Activated T-helper 17 cell treated with anti-CD3 and anti-CD28 coated beads, Interleukin-2, amount 50 U/mL, for 72 hours (primary cell): ENCODE measurements around the gene RNF207. TPM values are rescaled to one million over a fixed set of nuclear protein-coding genes. Genes with fewer than 3 reads are reported as not detected.
A peak's percentile ranks its signal among the peaks of the same experiment; 100 is the strongest.

Experiments used
- ATAC-seq: fragments of 150-1000 bp; cut with Tn5 transposase; replicated peaks from 2 replicates; pipeline ENCODE4 v1.10.0; 2021; ENCODE audit warnings: mild to moderate bottlenecking, moderate library complexity
- H3K27ac Mint-ChIP-seq: one replicate; pipeline ENCODE4 v1.8.0; 2022; ENCODE audit warnings: mixed read lengths
- H3K27me3 Mint-ChIP-seq: one replicate; pipeline ENCODE4 v1.8.0; 2022; ENCODE audit warnings: mixed read lengths
- H3K36me3 Mint-ChIP-seq: one replicate; pipeline ENCODE4 v1.8.0; 2022; ENCODE audit warnings: low read depth, mild to moderate bottlenecking, mixed read lengths
- H3K4me1 Mint-ChIP-seq: one replicate; pipeline ENCODE4 v1.8.0; 2022; ENCODE audit warnings: mixed read lengths
- H3K4me3 Mint-ChIP-seq: one replicate; pipeline ENCODE4 v1.8.0; 2022; ENCODE audit warnings: mild to moderate bottlenecking, mixed read lengths
- H3K9me3 Mint-ChIP-seq: one replicate; pipeline ENCODE4 v1.8.0; 2022; ENCODE audit warnings: mixed read lengths
- total RNA-seq, 2 donors: library from RNA; stranded (reverse); gene quantifications; one replicate each; pipeline ENCODE4 v1.2.3, GENCODE V29; 2022

The RNF207 gene
- total RNA-seq, 2 donors from 2014 or later, result 20.1 to 21.9 TPM

GRCh38 chr1:6223617-6224016 lies 17.7 kb downstream of the RNF207 start:
- H3K36me3 Mint-ChIP-seq, result peaks cover 76% of the 10 kb centered on the region
- ATAC-seq, result no peak
- H3K27ac Mint-ChIP-seq, result no peak overlapping the region
- H3K9me3 Mint-ChIP-seq, result no peaks in the 10 kb centered on the region
- no peaks in the 10 kb centered on the region for H3K27me3 Mint-ChIP-seq
- no peaks in the 10 kb centered on the region for H3K4me1 Mint-ChIP-seq
- no peak overlapping the region for H3K4me3 Mint-ChIP-seq

- H3K27me3 Mint-ChIP-seq, result no peaks in the 10 kb centered on the region
- H3K27ac Mint-ChIP-seq, result no peak overlapping the region
- ATAC-seq, result no peak
- no peak overlapping the region for H3K4me3 Mint-ChIP-seq
- H3K4me1 Mint-ChIP-seq, result no peaks in the 10 kb centered on the region
- H3K36me3 Mint-ChIP-seq, result peaks cover 87% of the 10 kb centered on the region
- H3K9me3 Mint-ChIP-seq, result no peaks in the 10 kb centered on the region
These were observed 18.8 kb downstream of the RNF207 start for GRCh38 chr1:6224718-6225117.

DNA sequence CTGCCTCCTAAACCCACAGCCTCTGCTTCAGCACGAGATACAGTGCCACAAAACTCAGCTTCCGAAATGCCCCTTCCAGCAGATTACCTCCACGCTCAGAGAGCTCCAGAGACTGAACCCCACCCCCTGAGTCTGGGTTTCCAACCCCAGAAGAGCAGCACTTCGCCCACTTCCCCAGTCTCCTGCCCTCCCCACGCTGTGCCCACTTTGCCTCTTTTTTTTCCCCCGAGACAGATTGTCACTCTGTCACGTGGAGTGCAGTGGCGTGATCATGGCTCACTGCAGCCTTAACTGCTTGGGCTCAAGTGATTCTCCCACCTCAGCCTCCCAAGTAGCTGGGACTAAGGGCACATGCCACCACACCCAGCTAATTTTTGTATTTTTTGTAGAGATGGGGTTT lies 19.7 kb downstream of the RNF207 start:
- Mint-ChIP-seq H3K4me1 (no peaks in the 10 kb centered on the region), H3K27me3 (no peaks in the 10 kb centered on the region), H3K4me3 (no peak overlapping the region), H3K27ac (no peak overlapping the region), H3K36me3 (peaks cover 93% of the 10 kb centered on the region), H3K9me3 (no peaks in the 10 kb centered on the region)
- no peak for ATAC-seq

DNA sequence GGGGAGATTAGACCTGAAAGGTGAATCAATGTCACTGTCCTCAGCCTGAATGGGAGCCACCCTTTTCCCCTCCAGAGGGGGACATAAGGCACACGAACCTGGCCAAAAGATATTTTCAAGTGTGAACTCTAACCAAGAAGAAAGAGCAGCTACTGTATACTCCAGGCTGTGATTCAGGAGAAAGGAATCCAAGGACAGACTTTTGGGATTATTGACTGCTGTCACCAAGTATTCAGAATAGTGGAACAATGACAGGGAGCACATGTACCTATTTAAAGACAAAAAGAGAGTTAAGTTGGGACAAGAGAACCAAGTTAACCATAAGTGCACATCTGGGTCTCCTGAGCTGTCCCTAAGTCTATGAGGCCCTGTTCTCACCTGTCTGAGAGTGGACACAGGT lies 27.5 kb downstream of the RNF207 start:
- H3K4me3 Mint-ChIP-seq, result no peak overlapping the region
- no peaks in the 10 kb centered on the region for H3K9me3 Mint-ChIP-seq
- no peak for ATAC-seq
- no peaks in the 10 kb centered on the region for H3K27me3 Mint-ChIP-seq
- peaks cover 5% of the 10 kb centered on the region for H3K4me1 Mint-ChIP-seq
- peaks cover 66% of the 10 kb centered on the region for H3K36me3 Mint-ChIP-seq
- no peak overlapping the region for H3K27ac Mint-ChIP-seq

- H3K27ac Mint-ChIP-seq, result peak overlapping the region; percentile 73
- peaks cover 7% of the 10 kb centered on the region for H3K27me3 Mint-ChIP-seq
These were observed 28.8 kb downstream of the RNF207 start for GRCh38 chr1:6234502-6235295.

DNA sequence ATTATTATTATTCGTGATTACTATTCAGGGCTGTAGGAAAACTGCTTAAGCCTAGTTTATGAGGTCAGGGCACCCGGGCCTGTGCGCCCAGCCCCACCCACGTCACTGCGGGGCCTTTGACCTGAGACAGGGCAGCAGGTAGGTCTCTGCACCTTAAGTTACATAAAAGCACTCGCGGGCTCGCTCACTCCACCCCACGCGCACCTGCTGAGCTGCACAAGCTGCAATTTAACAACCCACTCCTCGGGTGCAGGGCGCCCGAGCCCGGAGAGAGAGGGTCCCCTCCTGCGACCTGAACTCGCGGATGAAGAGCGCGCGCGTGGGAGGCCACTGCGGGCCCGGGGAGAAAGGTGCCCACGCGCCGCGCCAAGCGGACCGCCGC lies 29.4 kb downstream of the RNF207 start:
- H3K4me1 Mint-ChIP-seq, result peaks cover 5% of the 10 kb centered on the region
- H3K27me3 Mint-ChIP-seq, result peaks cover 11% of the 10 kb centered on the region
- no peaks in the 10 kb centered on the region for H3K9me3 Mint-ChIP-seq
- peak overlapping the region; percentile 73 for H3K27ac Mint-ChIP-seq
- H3K36me3 Mint-ChIP-seq, result peaks cover 48% of the 10 kb centered on the region
- H3K4me3 Mint-ChIP-seq, result peak overlapping the region; percentile 86
- peak; percentile 9 for ATAC-seq

More at GRCh38 chr1:6234502-6235295, 28.8 kb downstream of the RNF207 start:
- Mint-ChIP-seq H3K36me3 (peaks cover 54% of the 10 kb centered on the region), H3K9me3 (no peaks in the 10 kb centered on the region), H3K4me1 (peaks cover 5% of the 10 kb centered on the region), H3K4me3 (peak overlapping the region; percentile 86)
- ATAC-seq, result no peak

DNA sequence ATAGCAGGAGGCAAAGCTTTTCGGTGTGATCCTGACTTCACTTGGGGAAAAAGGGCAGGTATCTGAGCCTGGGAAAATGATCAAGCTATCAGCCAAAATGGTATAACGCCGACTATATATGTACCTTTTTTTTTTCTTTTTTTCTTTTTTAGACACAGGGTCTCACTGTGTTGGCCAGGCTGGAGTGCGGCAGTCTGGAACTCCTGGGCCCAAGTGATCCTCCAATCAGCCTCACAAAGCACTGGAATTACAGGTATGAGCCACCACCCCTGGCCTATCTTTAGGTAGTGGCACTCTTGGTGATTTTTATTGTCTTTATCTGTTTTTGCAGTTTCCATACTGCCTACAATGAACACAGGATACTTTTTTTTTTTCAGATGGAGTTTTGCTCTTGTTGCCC lies 31.2 kb downstream of the RNF207 start:
- H3K27ac Mint-ChIP-seq, result no peak overlapping the region

DNA sequence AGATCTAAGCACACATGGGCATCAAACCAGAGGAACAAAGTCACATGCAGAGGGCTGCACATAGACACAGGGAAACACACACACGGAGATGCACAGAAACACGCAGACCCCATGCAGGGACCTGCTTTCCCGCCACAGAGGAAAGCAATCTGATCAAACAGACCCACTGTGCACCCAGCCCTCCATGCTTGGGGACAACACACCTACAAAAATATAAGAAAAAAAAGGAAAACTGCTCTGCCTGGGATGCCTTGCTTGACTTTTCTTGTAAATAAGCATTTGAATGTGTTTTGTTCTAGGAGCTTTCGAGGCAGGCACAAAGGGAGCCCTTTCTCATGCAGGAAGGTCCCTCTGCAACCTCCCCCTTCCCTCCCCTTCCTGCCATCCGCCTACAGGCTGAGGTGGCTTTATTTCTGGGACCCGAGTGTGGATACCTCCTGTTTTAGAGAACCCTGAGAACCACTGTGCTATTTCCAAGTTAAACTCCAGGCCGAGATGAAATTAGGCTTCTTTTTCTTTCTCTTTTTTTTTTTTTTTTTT lies 33.4 kb downstream of the RNF207 start:
- peaks cover 21% of the 10 kb centered on the region for H3K27me3 Mint-ChIP-seq

More for the DNA sequence above, 31.2 kb downstream of the RNF207 start:
- Mint-ChIP-seq H3K36me3 (peaks cover 30% of the 10 kb centered on the region), H3K4me1 (peaks cover 9% of the 10 kb centered on the region), H3K4me3 (peak overlapping the region; percentile 64), H3K27me3 (peaks cover 19% of the 10 kb centered on the region), H3K9me3 (no peaks in the 10 kb centered on the region)
- ATAC-seq, result no peak

GRCh38 chr1:6239950-6240768 lies 34.2 kb downstream of the RNF207 start:
- Mint-ChIP-seq H3K9me3 (no peaks in the 10 kb centered on the region), H3K36me3 (no peaks in the 10 kb centered on the region), H3K4me3 (no peak overlapping the region)

More for the DNA sequence above, 33.4 kb downstream of the RNF207 start:
- ATAC-seq, result no peak
- Mint-ChIP-seq H3K27ac (no peak overlapping the region), H3K36me3 (peaks cover 8% of the 10 kb centered on the region), H3K9me3 (no peaks in the 10 kb centered on the region), H3K4me1 (peaks cover 5% of the 10 kb centered on the region), H3K4me3 (no peak overlapping the region)

GRCh38 chr1:6241107-6241886 lies 35.4 kb downstream of the RNF207 start:
- Mint-ChIP-seq H3K27ac (no peak overlapping the region), H3K4me3 (peak overlapping the region; percentile 25), H3K36me3 (no peaks in the 10 kb centered on the region), H3K27me3 (peaks cover 21% of the 10 kb centered on the region), H3K9me3 (no peaks in the 10 kb centered on the region), H3K4me1 (peaks cover 4% of the 10 kb centered on the region)
- ATAC-seq, result no peak

More at GRCh38 chr1:6239950-6240768, 34.2 kb downstream of the RNF207 start:
- no peak for ATAC-seq
- H3K27me3 Mint-ChIP-seq, result peaks cover 21% of the 10 kb centered on the region
- H3K4me1 Mint-ChIP-seq, result peaks cover 4% of the 10 kb centered on the region
- no peak overlapping the region for H3K27ac Mint-ChIP-seq

DNA sequence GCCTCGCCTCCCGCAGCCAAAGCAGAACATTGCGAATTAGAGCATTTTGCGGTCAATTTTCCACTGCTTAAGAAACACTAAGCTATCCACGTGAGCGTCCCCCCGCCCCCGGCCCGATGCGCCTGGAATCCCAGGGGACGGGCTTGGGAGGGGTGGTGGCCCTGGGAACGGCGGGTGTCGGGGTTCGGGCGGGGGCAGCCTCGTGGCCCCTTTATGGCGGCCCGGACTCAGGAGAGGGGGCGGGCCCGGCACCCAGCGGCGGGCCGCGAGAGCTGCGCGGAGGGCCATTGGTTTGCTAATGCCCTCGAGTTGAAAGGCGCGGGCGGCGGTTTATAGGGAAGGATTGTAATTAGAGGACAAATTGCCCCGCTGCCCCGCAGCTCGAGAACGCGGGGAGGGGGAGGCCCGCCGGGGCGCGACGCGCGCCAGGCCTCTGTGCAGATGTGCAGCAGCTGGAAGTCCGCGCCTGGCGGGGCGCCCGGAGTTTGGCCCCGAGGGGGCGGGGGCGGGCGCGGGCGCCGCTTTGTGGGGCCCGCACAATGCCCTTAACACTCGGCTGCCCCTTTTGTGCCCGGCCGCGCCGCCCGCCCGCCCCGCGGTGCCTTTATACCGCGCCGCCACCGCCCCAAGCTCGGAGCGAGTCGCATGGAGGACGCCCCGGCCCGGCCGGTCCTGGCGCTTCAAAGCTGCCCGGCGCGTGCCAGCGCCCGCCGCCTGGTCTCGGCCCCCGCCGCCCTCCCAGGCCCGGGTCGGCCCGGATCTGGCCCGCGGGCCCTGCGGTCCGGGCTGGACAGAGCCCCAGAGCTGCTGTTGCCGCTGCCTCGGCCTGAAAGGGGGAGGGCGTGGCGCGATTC lies 36.2 kb downstream of the RNF207 start:
- ATAC-seq, result no peak
- peaks cover 9% of the 10 kb centered on the region for H3K4me1 Mint-ChIP-seq
- no peaks in the 10 kb centered on the region for H3K9me3 Mint-ChIP-seq
- no peak overlapping the region for H3K27ac Mint-ChIP-seq
- peaks cover 27% of the 10 kb centered on the region for H3K27me3 Mint-ChIP-seq
- peak overlapping the region; percentile 25 for H3K4me3 Mint-ChIP-seq
- peaks cover 6% of the 10 kb centered on the region for H3K36me3 Mint-ChIP-seq

DNA sequence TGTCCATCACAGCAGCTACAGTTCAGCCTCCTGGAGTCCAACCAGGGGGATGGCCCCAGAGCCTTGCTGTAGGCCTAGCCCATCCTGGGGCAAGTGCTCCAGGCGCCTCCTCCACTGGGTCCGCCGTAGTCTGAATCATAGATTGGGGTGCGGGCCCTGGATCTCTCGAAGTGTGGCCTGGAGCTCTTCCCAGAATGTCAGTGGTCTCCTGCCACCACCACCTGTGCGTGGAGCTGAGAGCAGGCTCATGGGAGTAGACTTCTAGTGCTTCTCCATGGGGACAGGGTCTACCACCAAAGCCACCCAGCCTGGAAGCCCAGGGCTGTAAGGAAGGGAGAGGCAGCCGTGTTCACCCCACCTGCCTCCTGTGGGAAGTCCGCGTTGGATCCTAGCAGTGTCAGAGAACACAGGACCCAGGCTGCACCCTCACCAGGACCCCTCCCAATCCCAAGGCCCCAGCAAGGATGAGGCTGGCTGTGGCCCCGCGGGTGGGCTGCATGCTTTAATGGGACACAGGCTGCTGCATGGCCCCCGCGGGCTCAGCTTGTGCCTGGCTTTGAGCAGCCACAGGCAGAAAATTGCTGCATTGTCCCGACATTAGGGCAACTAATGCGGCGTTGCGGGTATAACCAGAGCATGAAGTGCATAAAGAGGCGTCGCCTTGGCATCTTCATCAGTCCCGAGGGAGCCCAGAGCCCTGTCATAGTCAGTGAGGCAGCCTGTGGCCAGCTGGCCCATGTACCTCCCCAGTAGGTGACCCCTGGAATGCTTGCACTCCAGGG lies 37.3 kb downstream of the RNF207 start:
- Mint-ChIP-seq H3K4me3 (no peak overlapping the region), H3K27ac (no peak overlapping the region), H3K9me3 (no peaks in the 10 kb centered on the region), H3K4me1 (peaks cover 9% of the 10 kb centered on the region), H3K27me3 (peaks cover 31% of the 10 kb centered on the region), H3K36me3 (peaks cover 6% of the 10 kb centered on the region)
- ATAC-seq, result no peak

DNA sequence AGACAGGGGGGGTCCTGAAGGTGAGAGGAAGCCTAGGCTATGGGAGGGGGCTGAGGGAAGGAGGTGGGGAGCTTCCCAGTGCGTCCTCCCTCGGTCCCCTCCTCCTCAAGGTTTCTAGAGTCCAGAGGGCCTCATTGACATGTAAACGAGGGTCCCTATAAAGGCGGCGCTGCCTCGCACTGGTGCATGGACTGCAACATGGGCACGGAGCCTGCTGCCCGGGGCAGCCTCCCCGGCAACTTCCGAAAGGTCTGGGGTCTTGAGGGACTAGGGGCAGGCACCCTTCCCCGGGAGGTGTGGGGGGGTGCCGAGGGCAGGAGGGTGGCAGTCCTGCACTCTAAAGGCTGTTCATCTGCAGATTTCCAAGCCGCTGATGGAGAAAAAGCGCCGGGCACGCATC lies 38.1 kb downstream of the RNF207 start, which contains the start of gene HES3:
TSS of gene HES3 (plus strand) at position 187 of the 400 bp plus-strand sequence. CDS start at position 374, 187 bp downstream.
- Mint-ChIP-seq H3K36me3 (peaks cover 6% of the 10 kb centered on the region), H3K27me3 (peaks cover 29% of the 10 kb centered on the region), H3K9me3 (no peaks in the 10 kb centered on the region), H3K4me1 (peaks cover 9% of the 10 kb centered on the region), H3K27ac (no peak within 1 kb of the TSS), H3K4me3 (peak within 1 kb of the TSS; percentile 9)
- no peak for ATAC-seq
